H1 (cell line): ENCODE data around the gene NRXN3. TPM values are rescaled to one million over a fixed set of nuclear protein-coding genes. Genes with fewer than 3 reads are reported as not detected.

Experiments
- GABPA ChIP-seq: IDR thresholded peaks from 2 replicates; pipeline ENCODE4 v1.6.1; 2011; ENCODE audit warnings: mild to moderate bottlenecking, low read length, moderate library complexity, borderline replicate concordance; ENCODE audit not compliant: insufficient read depth
- polyA plus RNA-seq, 7 experiments: library from polyadenylated mRNA; depleted of rRNA in 3 of 7; stranded (reverse) in 5 of 7; unstranded in 2 of 7; fragments of >200 nt in 5 of 7; fragments of 200-250 nt in 2 of 7; gene quantifications; 1 replicate in 5 of 7; 2 replicates in 1 of 7; 4 replicates in 1 of 7; pipeline versions ENCODE4 v1.2.1 to v1.2.3, GENCODE V29; 2011 to 2013; ENCODE audit warnings: missing spikeins in 2 of 7, mixed read lengths in 2 of 7
- total RNA-seq: library from RNA; stranded (reverse); fragmentation: NEBNext Ultra II Directional; extraction: Animal tissue kit (Norgen Biotek cat#: 25700); gene quantifications from 2 replicates; pipeline ENCODE4 v1.2.1, GENCODE V29; 2021

Gene NRXN3
- total and polyA plus RNA-seq, 2 of the 8 experiments (the other 6 are each of a cell fraction or from before 2014, with no cell fraction given) = 2.6 to 4.1 TPM

GRCh38 chr14:79493081-79493645, 1323.0 kb downstream of the NRXN3 start (continued):
- no peak for TF ChIP-seq GABPA
- TF ChIP-seq, all 59 proteins: peak for 0
